Measurements from ENCODE around the gene BDNF. TPM values are rescaled to one million over a fixed set of nuclear protein-coding genes. Genes with fewer than 3 reads are reported as not detected.

BDNF gene
- total and polyA plus RNA-seq, 2 of the 8 experiments (the other 6 are each of a cell fraction or from before 2014, with no cell fraction given) = 2.4 to 5.4 TPM

GRCh38 chr11:27608951-27609350, 91.3 kb downstream of the BDNF start:
- H2BK5ac ChIP-seq (ENCODE audit: low read depth, low read length) = no peak overlapping the region
- no peak overlapping the region for H3K18ac ChIP-seq (ENCODE audit: extremely low read depth, low read length)
- no peaks in the 10 kb centered on the region for H3K79me2 ChIP-seq (ENCODE audit: control insufficient read depth in 1 of 2, insufficient read depth in 2 of 2, low read length in 2 of 2)
- no peaks in the 10 kb centered on the region for H3K23me2 ChIP-seq (ENCODE audit: low read depth, low read length)
- no peaks in the 10 kb centered on the region for H3K36me3 ChIP-seq (ENCODE audit: control insufficient read depth in 2 of 4, insufficient read depth in 4 of 4, low read length in 3 of 4)
- no peak overlapping the region for H4K5ac ChIP-seq (ENCODE audit: insufficient read length, low read depth, low read length)
- no peak overlapping the region for H3K14ac ChIP-seq (ENCODE audit: insufficient read length)
- no peaks in the 10 kb centered on the region for H3K9me3 ChIP-seq (ENCODE audit: insufficient read depth in 2 of 2, low read depth in 1 of 2, low read length in 1 of 2)
- H3K9ac ChIP-seq (replicated peaks in 1 of 4; ENCODE audit: extremely low read depth in 1 of 4, low read depth in 3 of 4, low read length in 3 of 4) = no peak overlapping the region
- no peak overlapping the region for H3K4ac ChIP-seq (replicated peaks; ENCODE audit: insufficient read length, low read depth, low read length)
- ChIA-PET CTCF (ENCODE audit: partially characterized antibody) (no interaction called here), POLR2A (ENCODE audit: partially characterized antibody) (interaction anchor here (14.1 kb wide), 1 partner anchor 14 kb away, joined by 208 read pairs; no protein-coding TSS in a partner anchor)
- H3K27me3 ChIP-seq (replicated peaks in 1 of 4; ENCODE audit: control insufficient read depth in 3 of 4, extremely low read depth in 1 of 4, insufficient read depth in 3 of 4, low read length in 3 of 4) = peaks cover 0 to 4% (median 0%) of the 10 kb centered on the region in 4 experiments; a peak in 2 of 7 replicates
- no peak overlapping the region for H4K91ac ChIP-seq (replicated peaks; ENCODE audit: insufficient read length, low read length)
- no peak overlapping the region for H2BK20ac ChIP-seq (ENCODE audit: low read length)
- H2BK12ac ChIP-seq (ENCODE audit: low read depth, low read length) = no peak overlapping the region
- H2BK15ac ChIP-seq (ENCODE audit: low read length) = no peak overlapping the region
- no peak overlapping the region for H3K4me3 ChIP-seq (ENCODE audit: extremely low read depth in 1 of 4, insufficient read depth in 2 of 4, low read depth in 3 of 4, low read length in 4 of 4)
- no peaks in the 10 kb centered on the region for H3K79me1 ChIP-seq (ENCODE audit: low read depth, low read length)
- no peak overlapping the region for H4K8ac ChIP-seq (ENCODE audit: extremely low read depth, insufficient read depth, low read length)
- no peak for DNase-seq (ENCODE audit: low read depth in 1 of 2, low spot score in 2 of 2)
- no peaks in the 10 kb centered on the region for H4K20me1 ChIP-seq (replicated peaks in 1 of 2; ENCODE audit: control insufficient read depth in 1 of 2, insufficient read depth in 2 of 2, low read length in 2 of 2)
- no peak overlapping the region for H3K27ac ChIP-seq (ENCODE audit: low read depth, low read length)
- no peak overlapping the region for H2AFZ ChIP-seq (ENCODE audit: low read length)
- H2BK120ac ChIP-seq (replicated peaks; ENCODE audit: low read depth, low read length) = no peak overlapping the region
- H3K56ac ChIP-seq (replicated peaks; ENCODE audit: insufficient read length, low read depth, low read length) = no peak overlapping the region
- no peak overlapping the region for H2AK5ac ChIP-seq (ENCODE audit: low read depth, low read length)
- FAIRE-seq = no peak
- H3K23ac ChIP-seq (ENCODE audit: insufficient read length) = no peak overlapping the region
- H3K4me1 ChIP-seq (replicated peaks in 1 of 4; ENCODE audit: control insufficient read depth in 3 of 4, insufficient read depth in 4 of 4, low read length in 3 of 4) = no peaks in the 10 kb centered on the region
- no peak overlapping the region for H3K4me2 ChIP-seq (ENCODE audit: insufficient read depth in 1 of 2, low read depth in 2 of 2, low read length in 2 of 2)
- 76% methylated on average over 2 of the region's 2 CpGs; no CpG with 5 or more reads in 1 of the 2 experiments for WGBS, 2 experiments (ENCODE audit: extremely low coverage in 1 of 2, insufficient coverage in 1 of 2, insufficient read length in 1 of 2, insufficient replicate concordance in 2 of 2, low coverage in 1 of 2, low lambda C conversion rate in 2 of 2, missing lambda C conversion rate in 1 of 2)
- TF ChIP-seq EZH2 (IDR thresholded peaks at IDR 0.05; ENCODE audit: low read depth, low read length, severe bottlenecking) = no peak
- no peak for TF ChIP-seq CTBP2 (IDR thresholded peaks at IDR 0.05; ENCODE audit: borderline replicate concordance, insufficient read depth, insufficient read length, low read length)
- no peak for TF ChIP-seq SIX5 (IDR thresholded peaks at IDR 0.05; ENCODE audit: low read depth, low read length)
- no peak for TF ChIP-seq RFX5 (IDR thresholded peaks at IDR 0.05; ENCODE audit: borderline replicate concordance, low read depth, low read length)
- TF ChIP-seq RBBP5 (IDR thresholded peaks at IDR 0.05; ENCODE audit: borderline replicate concordance, low read depth, low read length) = no peak
- no peak for TF ChIP-seq ZNF274 (IDR thresholded peaks at IDR 0.05; ENCODE audit: borderline replicate concordance, extremely low read depth, low read length)
- no peak for TF ChIP-seq MAFK (IDR thresholded peaks at IDR 0.05; ENCODE audit: low read depth, low read length)
